Osteoblast (primary cell): ENCODE data around the gene EXOC3L1. TPM values are rescaled to one million over a fixed set of nuclear protein-coding genes. Genes with fewer than 3 reads are reported as not detected.

Experiments
- DNase-seq: peaks from one replicate; pipeline ENCODE4 v3.0.0; 2011; ENCODE audit warnings: low spot score, mixed read lengths; ENCODE audit not compliant: insufficient read length; ENCODE audit errors: missing footprints
- H2AFZ ChIP-seq: 2 replicates; pipeline ENCODE4 v1.6.0; 2011; ENCODE audit warnings: mild to moderate bottlenecking, low read length
- H3K27ac ChIP-seq: 2 replicates; pipeline ENCODE4 v1.5.1; 2011; ENCODE audit warnings: mild to moderate bottlenecking, low read depth, low read length, moderate library complexity
- H3K27me3 ChIP-seq: 2 replicates; pipeline ENCODE4 v1.6.0; 2012; ENCODE audit warnings: mild to moderate bottlenecking, control low read depth, inconsistent platforms, low read length, moderate library complexity; ENCODE audit not compliant: insufficient read depth
- H3K36me3 ChIP-seq: 2 replicates; pipeline ENCODE4 v1.5.1; 2011; ENCODE audit warnings: mild to moderate bottlenecking, low read length, control low read depth, moderate library complexity; ENCODE audit not compliant: insufficient read depth
- H3K4me1 ChIP-seq: 2 replicates; pipeline ENCODE4 v1.5.1; 2011; ENCODE audit warnings: mild to moderate bottlenecking, low read length, control low read depth, moderate library complexity; ENCODE audit not compliant: insufficient read depth
- H3K4me2 ChIP-seq: 2 replicates; pipeline ENCODE4 v1.6.0; 2011; ENCODE audit warnings: mild to moderate bottlenecking, low read length; ENCODE audit not compliant: insufficient read depth
- H3K4me3 ChIP-seq: fragments of 200-600 bp; sonication (generic); 3 replicates; pipeline ENCODE4 v1.5.1; 2012; ENCODE audit warnings: mild to moderate bottlenecking, low read length, inconsistent platforms; ENCODE audit not compliant: insufficient read depth
- H3K79me2 ChIP-seq: 2 replicates; pipeline ENCODE4 v1.6.0; 2012; ENCODE audit warnings: mild to moderate bottlenecking, low read length, control low read depth, inconsistent platforms; ENCODE audit not compliant: insufficient read depth
- H3K9me3 ChIP-seq: 2 replicates; pipeline ENCODE4 v1.5.1; 2011; ENCODE audit warnings: low read depth, low read length, control low read depth
- H4K20me1 ChIP-seq: 2 replicates; pipeline ENCODE4 v1.6.0; 2012; ENCODE audit warnings: mild to moderate bottlenecking, low read length, control low read depth; ENCODE audit not compliant: insufficient read depth
- total RNA-seq: library from RNA; depleted of rRNA; stranded (reverse); fragments of >200 nt; gene quantifications from 2 replicates; pipeline ENCODE4 v1.2.3, GENCODE V29; 2012
- TF ChIP-seq, protein P1 (sequence below): IDR thresholded peaks from 2 replicates; pipeline ENCODE4 v1.5.1; 2011; ENCODE audit warnings: mild to moderate bottlenecking, low read depth, low read length, moderate library complexity; ENCODE audit errors: extremely low read depth

EXOC3L1 gene
- total RNA-seq, 1 donor, result not detected

DNA sequence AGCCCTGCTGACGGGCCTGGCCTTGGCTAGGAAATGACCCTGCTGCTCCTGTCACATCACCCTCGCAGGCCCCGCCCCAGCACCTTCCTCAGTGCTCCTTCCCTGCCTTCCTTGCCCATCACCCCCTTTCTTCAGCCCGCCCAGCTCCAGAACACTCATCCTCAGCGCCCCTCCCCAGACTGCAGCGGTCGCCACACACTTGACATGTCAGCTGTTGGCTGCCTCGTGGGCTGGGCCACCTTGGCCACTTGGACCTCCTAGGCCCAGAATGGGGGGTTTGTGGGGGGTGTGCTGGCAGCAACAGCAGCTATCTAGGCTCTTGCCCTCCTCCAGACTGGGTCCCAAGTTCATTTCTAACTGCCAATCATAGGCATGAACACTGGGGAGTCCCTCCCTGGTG is 19.6 kb upstream of the EXOC3L1 start:
- Histone ChIP-seq H3K4me2 (no peak overlapping the region), H3K4me3 (no peak overlapping the region), H3K4me1 (no peaks in the 10 kb centered on the region), H4K20me1 (peaks cover 2% of the 10 kb centered on the region), H3K79me2 (no peaks in the 10 kb centered on the region), H3K27ac (no peak overlapping the region), H3K36me3 (no peaks in the 10 kb centered on the region), H2AFZ (no peak overlapping the region), H3K9me3 (no peaks in the 10 kb centered on the region), H3K27me3 (no peaks in the 10 kb centered on the region)
- TF ChIP-seq, protein P1, sequence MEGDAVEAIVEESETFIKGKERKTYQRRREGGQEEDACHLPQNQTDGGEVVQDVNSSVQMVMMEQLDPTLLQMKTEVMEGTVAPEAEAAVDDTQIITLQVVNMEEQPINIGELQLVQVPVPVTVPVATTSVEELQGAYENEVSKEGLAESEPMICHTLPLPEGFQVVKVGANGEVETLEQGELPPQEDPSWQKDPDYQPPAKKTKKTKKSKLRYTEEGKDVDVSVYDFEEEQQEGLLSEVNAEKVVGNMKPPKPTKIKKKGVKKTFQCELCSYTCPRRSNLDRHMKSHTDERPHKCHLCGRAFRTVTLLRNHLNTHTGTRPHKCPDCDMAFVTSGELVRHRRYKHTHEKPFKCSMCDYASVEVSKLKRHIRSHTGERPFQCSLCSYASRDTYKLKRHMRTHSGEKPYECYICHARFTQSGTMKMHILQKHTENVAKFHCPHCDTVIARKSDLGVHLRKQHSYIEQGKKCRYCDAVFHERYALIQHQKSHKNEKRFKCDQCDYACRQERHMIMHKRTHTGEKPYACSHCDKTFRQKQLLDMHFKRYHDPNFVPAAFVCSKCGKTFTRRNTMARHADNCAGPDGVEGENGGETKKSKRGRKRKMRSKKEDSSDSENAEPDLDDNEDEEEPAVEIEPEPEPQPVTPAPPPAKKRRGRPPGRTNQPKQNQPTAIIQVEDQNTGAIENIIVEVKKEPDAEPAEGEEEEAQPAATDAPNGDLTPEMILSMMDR, result no peak
- no peak for DNase-seq

DNA sequence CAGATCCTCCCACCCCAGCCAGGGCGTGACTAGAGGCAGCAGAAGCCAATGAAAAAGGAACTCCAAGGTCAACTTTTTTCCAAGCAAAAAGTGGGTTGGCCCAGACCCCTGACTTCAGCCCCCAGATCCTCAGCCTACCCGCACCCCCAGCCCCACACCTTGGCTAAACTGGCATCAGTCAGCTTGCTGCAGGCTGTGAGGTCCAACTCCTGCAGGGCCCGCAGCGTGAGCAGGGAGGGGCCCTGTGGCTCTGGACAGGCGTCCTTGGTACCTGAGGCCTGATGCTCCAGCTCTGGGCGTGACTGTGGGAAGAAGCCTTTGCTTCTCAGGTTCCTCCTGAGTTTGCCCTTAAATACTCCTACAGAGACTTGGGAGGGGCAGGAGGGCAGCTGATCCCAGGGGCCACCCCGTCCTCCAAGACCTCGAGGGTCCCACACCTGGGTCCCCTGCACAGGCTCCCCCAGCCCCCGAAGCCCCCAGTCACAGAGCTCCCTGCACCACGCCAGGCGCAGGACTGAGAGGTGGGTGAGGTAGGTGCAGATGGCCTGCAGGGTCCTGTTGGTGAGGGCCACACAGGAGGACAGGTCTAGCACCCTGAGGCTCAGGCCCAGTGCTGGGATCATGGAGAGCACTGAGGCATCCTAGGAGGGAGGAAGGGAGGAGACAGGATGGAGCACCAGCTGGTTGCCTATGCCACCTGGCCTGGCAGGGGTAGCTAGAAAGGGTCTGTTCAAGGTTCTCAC is 18.4 kb upstream of the EXOC3L1 start:
- Histone ChIP-seq H4K20me1 (no peaks in the 10 kb centered on the region), H2AFZ (no peak overlapping the region), H3K4me3 (no peak overlapping the region), H3K4me2 (no peak overlapping the region), H3K9me3 (no peaks in the 10 kb centered on the region), H3K36me3 (no peaks in the 10 kb centered on the region), H3K4me1 (no peaks in the 10 kb centered on the region), H3K79me2 (no peaks in the 10 kb centered on the region), H3K27ac (no peak overlapping the region), H3K27me3 (no peaks in the 10 kb centered on the region)
- no peak for DNase-seq
- TF ChIP-seq, protein P1, result no peak

DNA sequence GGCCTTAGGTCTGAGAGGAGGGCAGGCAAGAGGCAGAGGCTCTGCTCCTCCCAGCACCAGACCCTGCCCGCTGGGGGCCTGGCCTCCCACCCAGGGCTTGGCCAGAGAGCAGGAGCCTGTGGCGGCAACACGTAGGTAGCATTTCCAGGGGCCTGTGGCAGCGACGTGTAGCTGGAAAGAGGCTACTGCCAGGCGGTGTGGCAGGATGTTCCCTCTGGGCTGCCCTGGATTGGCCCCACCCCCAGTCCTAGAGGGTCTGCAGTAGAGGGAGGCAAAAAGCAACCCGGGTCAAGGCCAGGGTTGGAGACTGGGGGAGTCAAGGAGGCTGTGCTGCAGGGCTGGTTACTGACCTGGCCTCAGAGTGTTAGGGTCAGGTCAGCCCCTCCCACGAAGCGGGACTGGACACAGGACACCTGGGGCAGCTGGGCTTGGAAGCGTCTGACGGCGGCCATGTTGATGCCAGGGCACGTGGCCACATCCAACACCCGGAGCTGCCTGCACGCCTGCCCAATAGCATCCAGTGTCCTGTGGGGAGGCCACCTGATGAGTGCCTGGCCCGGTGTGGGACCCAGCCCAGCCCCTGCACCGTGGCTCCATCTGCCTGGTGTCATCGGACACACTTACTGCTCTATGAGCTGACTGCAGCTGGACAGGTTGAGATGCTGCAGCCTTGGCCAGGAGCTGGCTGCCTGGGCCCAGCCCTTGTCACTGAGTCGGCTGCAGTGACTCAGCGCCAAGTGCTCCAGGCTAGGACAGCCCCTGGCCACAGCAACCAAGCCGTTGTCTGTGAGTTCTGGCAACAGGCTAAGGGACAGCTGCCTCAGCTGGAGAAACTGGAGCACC is 17.5 kb upstream of the EXOC3L1 start:
- H3K4me2 ChIP-seq, result no peak overlapping the region
- TF ChIP-seq, protein P1, result no peak
- H3K79me2 ChIP-seq, result no peaks in the 10 kb centered on the region
- H3K4me1 ChIP-seq, result no peaks in the 10 kb centered on the region
- no peak overlapping the region for H2AFZ ChIP-seq
- H3K27ac ChIP-seq, result no peak overlapping the region
- no peaks in the 10 kb centered on the region for H4K20me1 ChIP-seq
- H3K4me3 ChIP-seq, result no peak overlapping the region
- DNase-seq, result peak; percentile 95
- no peaks in the 10 kb centered on the region for H3K27me3 ChIP-seq
- H3K36me3 ChIP-seq, result peaks cover 5% of the 10 kb centered on the region
- no peaks in the 10 kb centered on the region for H3K9me3 ChIP-seq

DNA sequence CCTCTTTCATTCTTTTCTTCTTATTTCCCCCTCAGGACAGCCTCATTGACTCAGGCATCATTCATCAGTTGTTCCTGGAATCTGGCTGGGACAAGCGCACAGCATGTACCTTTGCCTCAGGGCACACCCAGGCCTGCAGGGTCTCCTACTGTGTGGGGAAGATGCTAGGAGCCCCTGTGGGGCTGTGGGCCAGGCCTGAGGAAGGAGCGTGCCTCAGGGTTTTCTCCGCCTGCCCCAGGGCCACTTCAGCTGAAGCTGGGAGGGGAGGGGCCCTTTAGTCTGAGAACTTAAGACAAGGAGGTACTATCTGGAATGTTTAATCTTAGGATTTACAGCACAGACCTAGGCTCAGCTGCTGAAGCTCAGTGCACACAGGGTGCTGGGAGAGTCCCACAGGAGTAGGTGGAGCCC is 16.9 kb upstream of the EXOC3L1 start:
- H3K4me2 ChIP-seq, result no peak overlapping the region
- no peaks in the 10 kb centered on the region for H3K4me1 ChIP-seq
- TF ChIP-seq, protein P1, result no peak
- peaks cover 5% of the 10 kb centered on the region for H3K36me3 ChIP-seq
- H4K20me1 ChIP-seq, result no peaks in the 10 kb centered on the region
- H3K27me3 ChIP-seq, result no peaks in the 10 kb centered on the region
- H3K27ac ChIP-seq, result no peak overlapping the region
- H2AFZ ChIP-seq, result no peak overlapping the region
- H3K9me3 ChIP-seq, result no peaks in the 10 kb centered on the region
- no peak overlapping the region for H3K4me3 ChIP-seq
- no peaks in the 10 kb centered on the region for H3K79me2 ChIP-seq
- no peak for DNase-seq
